ENCODE measurements around the gene NFATC2IP.
"Not testable (repeated sequence)": the region's sequence is repeated elsewhere in the genome, so short reads cannot be mapped to it uniquely, and the experiment has no call there.

The NFATC2IP gene

DNA sequence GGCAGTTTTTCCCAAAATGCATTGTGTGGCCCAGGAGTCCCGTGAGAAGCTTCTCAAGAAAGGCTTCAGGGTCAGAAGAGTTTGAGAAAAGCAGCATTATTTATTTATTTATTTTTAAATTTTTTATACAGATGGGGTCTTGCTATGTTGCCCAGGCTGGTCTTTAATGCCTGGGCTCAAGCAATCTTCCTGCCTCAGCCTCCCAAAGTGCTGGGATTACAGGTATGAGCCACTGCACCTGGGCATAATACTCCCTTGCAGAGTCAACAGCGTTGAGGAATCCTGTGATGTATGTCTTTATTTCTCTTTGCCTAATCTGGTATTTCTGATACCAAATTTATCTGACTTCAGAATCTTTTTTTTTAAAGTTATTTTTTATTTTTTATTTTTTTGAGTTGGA, 49.3 kb downstream of the NFATC2IP start:
- DNase-seq, result no peak

DNA sequence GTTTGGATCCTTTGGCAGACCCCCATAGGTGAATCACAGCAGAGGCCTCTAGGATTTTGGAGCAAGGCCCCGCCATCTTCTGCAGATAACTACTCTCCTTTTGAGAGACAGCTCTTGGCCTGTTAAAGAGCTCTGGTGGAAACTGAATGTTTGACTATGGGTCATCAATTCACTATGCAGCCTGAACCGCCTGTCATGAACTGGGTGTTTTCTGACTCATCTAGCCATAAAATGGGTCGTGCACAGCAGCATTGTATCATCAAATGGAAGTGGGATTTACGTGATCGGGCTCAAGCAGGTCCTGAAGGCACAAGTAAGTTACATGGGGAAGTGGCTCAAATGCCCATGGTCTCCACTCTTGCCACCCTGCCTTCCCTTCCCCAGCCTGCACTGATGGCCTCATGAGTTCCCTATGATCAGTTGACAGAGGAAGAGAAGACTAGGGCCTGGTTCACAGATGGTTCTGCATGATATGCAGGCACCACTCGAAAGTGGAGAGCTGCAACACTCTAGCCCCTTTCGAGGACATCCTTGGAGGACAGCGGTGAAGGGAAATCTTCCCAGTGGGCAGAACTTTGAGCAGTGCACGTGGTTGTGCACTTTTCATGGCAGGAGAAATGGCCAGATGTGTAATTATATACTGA, 53.9 kb downstream of the NFATC2IP start:
- DNase-seq, result not testable (repeated sequence)

GRCh38 chr16:29007730-29008593, 57.2 kb downstream of the NFATC2IP start:
- DNase-seq, result no peak

- DNase-seq, result no peak
Measured at GRCh38 chr16:29009050-29009837, 58.5 kb downstream of the NFATC2IP start.

GRCh38 chr16:29009838-29010166, 59.1 kb downstream of the NFATC2IP start:
- DNase-seq, result no peak

GRCh38 chr16:29011112-29011511, 60.4 kb downstream of the NFATC2IP start:
- no peak for DNase-seq

GRCh38 chr16:29011851-29012250, 61.1 kb downstream of the NFATC2IP start:
- DNase-seq, result no peak

DNA sequence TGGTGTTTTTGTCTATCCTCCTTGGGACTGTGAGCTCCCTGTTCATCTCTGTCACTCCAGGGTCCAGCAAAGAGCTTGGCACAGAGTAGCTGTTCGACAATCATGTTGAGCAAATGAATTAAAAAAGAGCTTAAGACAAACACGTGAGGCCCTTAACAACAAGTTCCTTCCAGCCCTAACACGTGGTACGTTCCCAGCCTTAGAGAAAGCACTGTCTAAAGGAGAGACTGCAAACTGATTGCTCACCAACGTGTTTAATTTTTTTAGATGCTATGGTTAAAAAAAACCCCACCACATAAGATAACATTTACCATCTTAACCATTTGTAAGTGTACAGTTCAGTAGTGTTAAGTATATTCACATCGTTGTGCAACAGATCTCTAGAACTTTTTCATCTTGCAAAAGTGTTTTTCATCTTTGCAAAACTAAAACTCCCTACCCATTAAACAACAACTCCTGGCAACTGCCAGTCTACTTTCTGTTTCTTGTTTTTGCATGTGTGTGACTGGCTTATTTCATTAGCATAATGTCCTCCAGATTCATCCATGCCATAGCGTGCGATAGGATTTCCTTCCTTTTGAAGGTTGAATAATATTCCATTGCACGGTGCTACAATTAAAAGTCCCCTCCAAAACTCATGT, 62.3 kb downstream of the NFATC2IP start:
- no peak for DNase-seq

GRCh38 chr16:29014561-29015069, 63.9 kb downstream of the NFATC2IP start:
- DNase-seq, result no peak
